PC-9 (cell line): ENCODE measurements around the gene ACACA.

Experiments
- CTCF ChIP-seq: fragments of 200-600 bp; sonication (generic); conservative IDR thresholded peaks from 2 replicates; pipeline ENCODE4 v1.6.1; 2017; ENCODE audit warnings: mixed run types, antibody characterized with exemption, mild to moderate bottlenecking, moderate library complexity
- EZH2 ChIP-seq: fragments of 200-600 bp; sonication (generic); IDR thresholded peaks from 2 replicates; pipeline ENCODE4 v1.8.0; 2017; ENCODE audit warnings: antibody characterized with exemption, low read depth

DNA sequence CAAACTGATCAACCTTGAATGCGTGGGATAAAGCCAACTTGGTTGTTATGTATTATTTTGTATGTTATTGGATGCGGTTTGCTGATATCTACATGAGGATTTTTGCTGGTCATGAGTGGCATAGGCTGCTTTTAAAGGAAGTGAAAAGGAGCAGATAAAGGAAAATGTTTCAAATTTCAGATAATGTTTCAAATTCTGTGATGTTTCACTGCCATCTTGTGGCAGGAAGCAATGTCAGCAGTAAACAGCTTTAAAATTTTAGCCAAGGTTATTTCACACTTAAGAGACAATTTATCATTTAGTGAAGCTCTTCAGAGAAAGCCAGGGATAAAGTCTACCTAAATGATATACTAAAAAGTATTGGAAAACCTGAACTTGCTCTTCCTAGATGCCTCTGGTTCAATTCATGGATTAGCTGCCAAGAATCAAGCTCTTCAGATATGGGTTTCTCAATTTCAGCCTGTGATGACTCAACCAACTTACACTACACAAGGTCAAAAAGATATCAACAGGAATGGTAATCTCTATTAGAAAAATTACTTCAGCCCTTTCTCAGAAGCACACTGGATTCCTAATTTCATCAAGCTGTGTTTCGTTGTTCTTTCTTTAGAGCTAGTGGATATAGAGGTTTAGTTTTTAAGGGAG, 166.8 kb downstream of the ACACA start:
- TF ChIP-seq EZH2 (no peak), CTCF (peak; percentile 76)
